ENCODE results near the gene TIMM44.
A peak's percentile ranks its signal among the peaks of the same experiment; 100 is the strongest.
"Not testable (repeated sequence)": the region's sequence is repeated elsewhere in the genome, so short reads cannot be mapped to it uniquely, and the experiment has no call there.

The TIMM44 gene

DNA sequence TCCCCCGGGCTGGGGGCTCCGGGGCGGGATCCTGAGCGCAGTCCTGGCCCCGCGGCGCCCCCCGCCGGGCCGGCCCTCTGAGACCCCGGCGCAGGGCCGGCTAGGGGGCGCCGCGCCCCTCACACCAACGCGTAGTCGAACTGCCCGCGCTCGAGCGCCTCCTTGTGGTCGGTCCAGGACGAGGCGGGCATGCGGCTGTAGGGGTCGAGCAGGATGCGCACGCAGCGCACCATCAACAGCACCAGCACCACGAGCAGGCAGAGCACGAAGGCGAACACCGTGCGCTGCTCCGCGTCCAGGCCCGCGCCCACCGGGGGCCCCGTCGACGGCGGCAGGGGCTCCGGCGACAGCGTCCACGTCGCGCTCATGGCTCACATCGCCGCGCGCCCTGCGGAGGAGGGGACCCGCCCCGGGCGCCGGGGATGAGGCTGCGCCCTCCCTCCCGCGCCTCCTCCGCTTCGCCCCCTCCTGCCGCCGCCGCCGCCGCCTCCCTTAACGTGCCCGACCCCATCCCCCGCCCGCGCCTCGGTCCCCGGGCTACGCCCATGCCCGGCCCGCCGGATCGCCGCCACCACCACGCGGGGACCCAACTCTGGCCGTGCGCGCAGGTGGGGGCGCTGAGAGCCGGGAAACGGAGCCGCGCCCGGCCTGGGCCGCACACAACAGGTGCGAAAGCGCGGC lies 18.2 kb downstream of the TIMM44 start:
- peak; percentile 84 for DNase-seq (ENCODE audit: low spot score)

DNA sequence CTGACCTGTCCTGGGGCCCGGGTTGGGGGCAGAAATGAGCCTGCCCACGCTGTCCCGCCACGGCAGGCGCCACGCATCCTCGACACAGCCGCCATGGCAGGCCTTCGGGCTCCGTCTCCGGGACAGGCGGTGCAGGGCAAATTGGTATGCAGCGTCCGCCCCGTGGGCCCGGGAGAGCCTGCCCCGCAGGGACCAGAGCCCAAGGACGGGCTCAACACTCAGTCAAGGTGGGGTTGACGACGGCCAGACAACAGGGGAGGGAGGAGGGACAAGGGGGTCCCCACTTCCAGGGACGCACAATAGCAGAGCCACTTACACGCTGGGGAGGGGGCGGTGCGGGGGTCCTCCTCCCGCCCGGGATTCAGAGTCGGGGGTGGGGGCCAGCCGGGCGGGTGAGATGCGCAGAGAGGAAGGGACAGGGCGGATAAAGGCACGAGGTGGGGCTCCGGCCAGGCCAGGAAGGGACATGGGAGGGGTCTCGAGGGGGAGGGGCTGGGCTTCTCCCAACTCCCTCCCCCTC lies 18.8 kb downstream of the TIMM44 start:
- no peak for DNase-seq (ENCODE audit: low spot score)

DNA sequence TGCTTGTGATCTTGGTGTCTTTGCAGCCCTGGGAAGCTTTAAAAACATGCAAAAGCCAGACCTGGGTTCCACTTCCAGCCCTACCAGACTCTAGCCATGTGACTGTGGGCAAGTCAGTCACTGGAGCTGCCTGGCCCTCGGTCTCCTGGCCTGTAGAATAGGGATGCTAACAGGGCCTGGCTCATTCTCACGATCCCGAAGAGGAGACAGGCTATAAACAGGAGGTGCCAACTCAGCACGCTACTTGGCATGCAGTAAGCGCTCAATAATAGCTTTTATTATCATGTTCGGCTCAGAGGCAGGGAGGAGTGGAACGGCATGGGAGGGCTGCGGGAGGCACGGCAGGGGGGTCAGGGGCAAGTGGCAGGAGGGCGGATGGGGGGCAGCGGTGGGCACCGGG lies 19.2 kb downstream of the TIMM44 start:
- DNase-seq (ENCODE audit: low spot score): no peak

DNA sequence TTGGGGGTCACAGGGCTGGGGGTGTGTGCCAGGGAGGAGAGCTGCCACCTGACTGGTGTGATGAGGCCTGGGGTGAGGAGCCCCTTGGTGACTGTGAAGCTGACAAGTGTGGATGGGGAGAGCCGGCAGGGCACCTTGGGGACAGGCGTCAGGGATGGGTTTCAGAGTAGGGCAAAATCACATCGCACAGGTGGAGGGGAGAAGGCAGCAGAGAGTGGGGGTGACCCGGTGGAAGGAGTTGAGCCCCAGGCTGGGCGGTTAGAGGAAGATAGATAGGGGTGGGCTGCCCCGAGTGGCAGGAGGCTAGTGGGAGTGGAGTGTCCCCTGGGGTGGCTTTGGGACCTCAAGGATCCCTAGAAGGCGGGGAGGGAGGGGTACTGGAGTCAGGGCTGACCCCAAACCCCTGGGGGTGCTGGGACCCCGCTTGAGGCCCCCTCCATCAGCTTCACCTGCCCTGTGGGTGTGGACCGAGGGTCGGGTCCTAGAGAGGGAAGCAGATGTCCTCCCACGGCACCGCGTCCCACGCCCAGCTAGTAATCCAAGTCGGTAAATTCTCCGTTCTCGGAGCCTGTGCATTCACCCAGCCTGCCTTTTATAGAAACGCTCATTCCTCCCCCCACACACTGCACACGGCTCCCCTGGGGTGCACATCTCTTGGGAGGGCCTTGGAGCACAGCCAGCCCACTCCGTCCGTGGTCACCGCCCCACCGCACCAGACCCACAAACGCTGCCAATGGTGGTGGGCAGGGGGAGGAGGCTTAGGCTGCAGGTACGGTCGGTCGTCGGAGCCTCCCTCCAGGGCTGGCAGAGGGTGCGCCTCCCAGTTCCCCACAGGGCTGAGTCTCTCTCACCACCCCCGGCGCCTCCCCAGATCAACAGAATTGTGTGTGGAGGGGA lies 19.9 kb downstream of the TIMM44 start:
- DNase-seq (ENCODE audit: low spot score): no peak

DNA sequence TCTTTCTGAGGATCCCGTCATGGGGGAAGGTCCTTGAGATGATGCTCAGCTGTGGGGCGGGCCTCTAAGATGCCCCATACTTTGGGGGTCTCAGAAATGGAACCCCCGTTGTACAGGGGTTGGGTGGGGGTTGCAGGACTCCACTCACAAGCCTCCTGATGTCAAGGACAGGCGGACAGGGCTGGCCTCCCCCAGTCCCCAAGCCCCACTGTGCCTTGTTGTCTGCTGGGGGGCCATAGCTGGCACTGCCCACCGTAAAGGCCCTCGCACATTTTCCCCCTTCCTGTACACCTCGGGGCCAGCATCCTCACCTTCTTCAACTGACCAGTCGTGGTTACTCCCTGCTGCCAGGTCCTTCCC lies 20.6 kb downstream of the TIMM44 start:
- no peak for DNase-seq (ENCODE audit: low spot score)

DNA sequence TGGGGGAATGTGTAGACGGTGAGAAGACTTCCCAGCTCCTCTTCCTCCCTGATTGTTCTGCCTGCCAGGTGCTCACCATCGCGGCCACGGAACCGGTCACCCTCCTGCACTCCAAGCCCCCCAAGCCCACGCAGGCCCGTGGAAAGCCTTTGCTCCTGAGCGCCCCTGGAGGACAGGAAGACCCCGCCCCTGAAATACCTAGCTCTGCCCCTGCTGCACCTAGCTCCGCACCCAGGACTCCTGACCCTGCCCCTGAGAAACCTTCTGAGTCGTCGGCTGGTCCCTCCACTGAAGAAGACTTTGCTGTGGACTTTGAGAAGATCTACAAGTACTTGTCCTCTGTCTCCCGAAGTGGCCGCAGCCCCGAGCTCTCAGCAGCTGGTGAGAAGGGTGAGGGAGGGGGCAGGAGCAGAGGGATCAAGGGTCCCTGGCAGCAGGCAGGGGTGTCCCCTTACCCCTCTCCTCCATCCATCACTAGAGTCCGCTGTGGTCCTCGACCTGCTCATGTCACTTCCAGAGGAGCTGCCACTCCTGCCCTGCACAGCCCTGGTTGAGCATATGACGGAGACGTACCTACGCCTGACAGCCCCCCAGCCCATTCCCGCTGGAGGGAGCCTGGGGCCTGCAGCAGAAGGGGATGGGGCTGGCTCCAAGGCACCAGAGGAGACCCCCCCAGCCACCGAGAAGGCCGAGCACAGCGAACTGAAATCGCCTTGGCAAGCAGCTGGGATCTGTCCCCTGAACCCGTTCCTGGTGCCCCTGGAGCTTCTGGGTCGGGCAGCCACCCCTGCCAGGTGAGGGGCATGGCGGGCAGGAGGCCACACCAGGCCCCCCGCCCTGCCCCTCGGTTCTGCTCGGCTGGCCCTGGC lies 21.3 kb downstream of the TIMM44 start:
- no peak for DNase-seq (ENCODE audit: low spot score)

DNA sequence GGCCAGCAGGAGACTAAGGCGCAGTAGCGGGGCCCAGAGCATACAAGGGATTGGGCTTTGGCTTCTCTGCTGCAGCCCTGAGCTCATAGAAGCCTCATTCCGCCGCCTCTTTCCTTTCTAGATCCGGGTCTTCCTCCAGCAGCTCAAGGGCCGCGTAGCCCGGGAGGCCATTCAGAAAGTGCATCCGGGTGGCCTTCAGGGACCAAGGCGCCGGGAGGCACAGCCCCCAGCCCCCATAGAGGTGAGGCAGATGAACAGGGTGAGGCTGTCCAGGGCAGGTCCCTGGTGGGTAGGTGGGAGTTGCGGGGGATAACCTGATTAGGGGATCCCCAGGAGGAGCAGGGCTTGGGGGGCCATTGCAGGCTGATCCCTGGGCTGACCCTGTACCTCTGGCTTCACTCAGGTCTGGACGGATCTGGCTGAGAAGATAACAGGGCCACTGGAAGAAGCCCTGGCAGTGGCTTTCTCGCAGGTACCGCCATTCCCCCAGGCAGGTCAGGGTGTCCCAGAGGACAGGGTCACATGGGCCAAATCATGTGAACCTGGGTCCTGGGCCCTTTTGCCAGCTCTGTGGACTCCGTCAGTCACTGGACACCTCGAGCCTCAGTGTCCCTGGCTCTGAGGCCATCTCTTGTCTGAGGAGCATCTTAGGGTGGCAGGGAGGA lies 22.0 kb downstream of the TIMM44 start:
- DNase-seq (ENCODE audit: low spot score): no peak

DNA sequence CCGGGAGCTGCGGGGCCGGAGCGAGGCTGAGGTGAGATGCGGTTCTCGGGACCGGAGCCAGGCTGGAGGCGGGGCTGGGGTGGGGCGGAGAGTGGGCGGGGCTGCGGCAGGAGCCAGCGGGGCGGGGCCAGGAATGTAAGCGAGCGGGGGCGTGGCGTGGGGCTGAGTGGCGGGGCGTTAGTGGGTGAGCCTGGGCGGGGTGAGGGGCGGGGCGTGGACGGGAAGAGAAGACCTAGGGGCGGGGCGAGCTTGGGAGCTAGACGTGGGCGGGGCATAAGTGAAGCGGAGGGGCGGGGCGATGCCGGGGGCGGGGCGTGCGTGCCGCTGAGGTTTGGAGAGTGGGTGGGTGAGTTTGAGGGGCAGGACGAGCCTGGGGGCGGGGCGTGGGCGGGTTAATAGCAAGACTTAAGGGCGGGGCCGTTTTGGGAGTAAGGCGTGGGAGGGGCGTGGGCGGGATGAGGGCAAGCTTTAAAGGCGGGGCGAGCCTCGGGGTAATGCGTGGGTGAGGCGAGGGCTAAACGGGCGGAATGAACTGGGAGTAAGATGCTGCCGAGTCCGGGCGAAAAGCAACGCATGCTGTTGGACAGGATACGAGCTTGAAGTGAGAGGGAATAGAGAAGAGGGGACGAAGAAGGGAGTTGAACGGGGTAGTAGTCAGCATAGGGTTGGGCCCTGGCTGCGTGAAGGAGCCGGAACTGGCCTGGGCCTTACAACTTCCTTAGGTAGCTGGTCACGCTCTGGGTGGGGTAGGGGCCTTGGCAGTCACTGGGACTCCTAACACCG lies 22.8 kb downstream of the TIMM44 start:
- peak; percentile 83 for DNase-seq (ENCODE audit: low spot score)

DNA sequence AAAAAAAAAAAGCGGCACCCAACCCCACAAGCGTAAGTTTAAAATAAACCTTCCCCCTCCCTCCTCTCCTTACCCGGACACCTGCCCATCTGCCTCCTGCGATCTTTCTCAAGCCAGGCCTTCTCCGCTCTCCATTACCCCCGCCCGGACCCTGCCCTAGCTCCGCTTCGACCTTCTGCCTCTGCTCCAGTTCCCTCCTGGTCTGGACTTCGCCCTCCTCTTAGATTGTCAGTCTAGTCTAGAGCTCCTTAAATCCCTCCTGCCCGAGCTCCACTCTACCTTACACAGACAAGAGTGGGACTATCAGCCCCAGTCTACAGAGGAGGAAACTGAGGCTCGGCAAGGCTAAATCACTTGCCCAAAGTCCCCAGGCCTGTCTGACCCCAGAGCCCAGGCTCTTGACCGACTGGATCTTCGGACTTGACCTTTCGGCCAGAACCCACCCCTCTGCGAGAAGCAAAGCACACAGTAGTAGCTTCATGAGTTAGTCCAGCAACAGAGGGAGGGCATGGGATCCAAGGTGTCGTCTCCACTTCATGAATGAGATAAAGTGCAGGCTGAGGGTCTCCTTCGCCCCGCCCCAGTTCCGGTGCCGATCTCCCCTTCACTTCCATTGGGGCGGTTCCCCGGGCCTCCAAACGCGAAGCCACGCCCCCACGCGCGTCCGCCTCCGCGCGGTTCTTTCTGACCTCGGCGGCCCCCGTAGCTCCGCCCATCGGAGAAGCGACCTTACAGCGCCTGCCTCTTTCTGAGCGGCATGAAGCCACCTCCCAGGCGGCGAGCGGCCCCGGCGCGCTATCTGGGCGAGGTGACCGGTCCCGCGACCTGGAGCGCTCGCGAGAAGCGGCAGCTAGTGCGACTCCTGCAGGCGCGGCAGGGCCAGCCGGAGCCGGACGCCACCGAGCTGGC lies 23.6 kb downstream of the TIMM44 start, which contains the start of gene SNAPC2:
Gene SNAPC2, plus strand, starts transcription at position 729 of the 909 bp plus-strand sequence. Its CDS starts 29 bp downstream, at position 758.
- DNase-seq (ENCODE audit: low spot score): peak; percentile 85

DNA sequence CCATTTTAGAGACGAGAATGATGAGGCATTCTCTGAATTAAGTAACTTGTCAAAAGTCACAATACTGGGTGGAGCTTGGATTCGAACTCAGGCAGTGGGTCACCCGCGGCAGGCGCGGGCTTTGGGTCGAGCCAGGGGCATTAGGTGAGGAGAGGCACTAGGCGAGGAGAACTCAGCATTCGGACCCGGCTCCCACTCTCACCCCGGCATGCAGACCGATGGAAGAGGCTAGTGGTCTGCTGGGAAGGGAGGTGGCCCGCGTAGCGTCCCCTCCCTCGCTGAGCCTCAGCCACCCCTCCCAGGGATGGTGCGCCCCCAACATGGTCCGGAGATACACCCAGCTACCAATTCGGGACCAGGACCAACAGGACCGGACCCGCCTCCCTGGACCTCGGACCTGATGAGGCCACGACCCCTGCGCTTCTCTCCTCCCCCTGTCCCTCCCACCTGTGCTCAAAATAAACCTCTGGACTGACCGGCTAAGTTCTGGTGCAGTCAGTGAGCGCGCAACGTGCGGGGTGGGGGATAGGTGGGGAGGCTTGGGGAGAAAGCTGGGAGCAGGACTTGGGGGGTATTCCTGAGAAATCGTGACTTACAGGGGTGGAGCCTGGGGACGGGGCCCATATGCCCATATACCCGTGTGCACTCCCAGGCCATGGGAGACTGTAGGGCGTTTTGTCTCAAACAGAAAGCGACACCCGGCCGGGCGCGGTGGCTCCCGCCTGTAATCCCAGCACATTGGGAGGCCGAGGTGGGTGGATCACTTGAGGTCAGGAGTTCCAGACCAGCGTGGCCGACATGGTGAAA lies 24.6 kb downstream of the TIMM44 start:
- no peak for DNase-seq (ENCODE audit: low spot score)

DNA sequence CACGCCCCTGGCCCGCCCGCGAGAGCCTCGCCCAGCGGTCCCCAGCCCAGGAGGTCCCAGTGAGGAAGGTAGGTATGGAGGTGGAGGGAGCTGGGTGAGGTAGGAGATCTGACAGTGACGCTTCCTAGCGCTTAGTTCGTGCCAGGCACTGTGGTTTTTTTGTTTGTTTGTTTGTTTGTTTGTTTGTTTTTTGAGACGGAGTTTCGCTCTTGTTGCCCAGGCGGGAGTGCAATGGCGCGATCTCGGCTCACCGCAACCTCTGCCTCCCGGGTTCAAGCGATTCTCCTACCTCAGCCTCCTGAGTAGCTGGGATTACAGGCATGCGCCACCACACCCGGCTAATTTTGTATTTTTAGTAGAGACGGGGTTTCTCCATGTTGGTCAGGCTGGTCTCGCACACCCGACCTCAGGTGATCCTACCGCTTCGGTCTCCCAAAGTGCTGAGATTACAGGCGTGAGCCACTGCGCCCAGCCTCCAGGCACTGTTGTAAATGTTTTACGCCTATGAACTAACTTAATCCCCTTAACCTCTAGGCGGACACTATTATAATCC lies 25.3 kb downstream of the TIMM44 start:
- DNase-seq (ENCODE audit: low spot score): not testable (repeated sequence)

DNA sequence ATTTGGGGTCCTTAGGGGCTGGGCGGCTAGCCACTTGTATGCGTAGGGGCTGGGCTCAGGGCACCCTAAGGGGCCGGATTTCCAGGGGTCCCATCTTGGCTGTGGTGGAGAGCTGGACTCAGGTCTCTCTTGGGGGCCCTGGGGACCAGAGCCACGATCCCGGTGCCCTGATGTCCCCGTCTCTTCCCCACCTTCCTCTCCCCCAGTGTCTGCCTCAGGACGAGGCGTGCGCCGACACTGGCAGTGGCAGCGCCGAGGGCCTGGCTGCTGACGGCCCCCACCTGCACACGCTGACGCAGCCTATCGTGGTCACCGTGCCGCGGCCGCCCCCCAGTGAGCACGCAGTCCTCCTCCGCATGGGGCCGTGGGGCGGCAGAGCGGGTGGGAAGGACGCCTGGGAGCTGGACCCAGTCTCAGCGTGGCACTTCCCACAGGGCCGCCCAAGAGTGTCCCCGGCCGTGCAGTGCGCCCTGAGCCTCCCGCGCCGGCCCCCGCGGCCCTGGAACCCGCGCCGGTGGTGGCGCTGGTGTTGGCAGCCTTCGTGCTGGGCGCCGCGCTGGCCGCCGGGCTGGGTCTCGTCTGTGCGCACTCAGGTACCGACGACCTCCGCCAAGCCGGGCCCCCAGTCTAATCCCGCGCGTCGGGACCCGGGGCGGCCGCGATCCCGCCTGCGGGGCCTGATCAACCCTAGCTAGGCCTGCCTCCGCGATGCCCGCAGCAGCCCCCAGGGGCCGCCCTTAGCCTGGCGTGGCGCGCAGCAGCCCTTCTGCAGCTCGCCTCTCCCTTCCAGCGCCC lies 26.0 kb downstream of the TIMM44 start:
- peak; percentile 84 for DNase-seq (ENCODE audit: low spot score)

DNA sequence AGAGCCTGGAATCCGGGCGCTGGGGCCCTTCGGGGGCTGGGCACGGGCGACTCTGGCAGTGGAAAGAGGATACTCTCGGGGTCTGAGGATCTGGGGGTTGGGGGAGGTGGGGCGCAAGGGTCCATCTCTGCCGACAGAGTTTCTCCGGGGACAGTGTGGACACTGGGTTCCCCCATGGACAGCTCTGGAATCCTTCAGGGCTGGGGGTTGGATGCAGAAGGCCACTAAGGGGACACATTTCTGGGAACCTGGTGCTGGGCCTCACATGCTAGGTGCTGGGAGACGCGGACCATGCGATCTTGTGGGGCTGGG lies 26.6 kb downstream of the TIMM44 start:
- no peak for DNase-seq (ENCODE audit: low spot score)

DNA sequence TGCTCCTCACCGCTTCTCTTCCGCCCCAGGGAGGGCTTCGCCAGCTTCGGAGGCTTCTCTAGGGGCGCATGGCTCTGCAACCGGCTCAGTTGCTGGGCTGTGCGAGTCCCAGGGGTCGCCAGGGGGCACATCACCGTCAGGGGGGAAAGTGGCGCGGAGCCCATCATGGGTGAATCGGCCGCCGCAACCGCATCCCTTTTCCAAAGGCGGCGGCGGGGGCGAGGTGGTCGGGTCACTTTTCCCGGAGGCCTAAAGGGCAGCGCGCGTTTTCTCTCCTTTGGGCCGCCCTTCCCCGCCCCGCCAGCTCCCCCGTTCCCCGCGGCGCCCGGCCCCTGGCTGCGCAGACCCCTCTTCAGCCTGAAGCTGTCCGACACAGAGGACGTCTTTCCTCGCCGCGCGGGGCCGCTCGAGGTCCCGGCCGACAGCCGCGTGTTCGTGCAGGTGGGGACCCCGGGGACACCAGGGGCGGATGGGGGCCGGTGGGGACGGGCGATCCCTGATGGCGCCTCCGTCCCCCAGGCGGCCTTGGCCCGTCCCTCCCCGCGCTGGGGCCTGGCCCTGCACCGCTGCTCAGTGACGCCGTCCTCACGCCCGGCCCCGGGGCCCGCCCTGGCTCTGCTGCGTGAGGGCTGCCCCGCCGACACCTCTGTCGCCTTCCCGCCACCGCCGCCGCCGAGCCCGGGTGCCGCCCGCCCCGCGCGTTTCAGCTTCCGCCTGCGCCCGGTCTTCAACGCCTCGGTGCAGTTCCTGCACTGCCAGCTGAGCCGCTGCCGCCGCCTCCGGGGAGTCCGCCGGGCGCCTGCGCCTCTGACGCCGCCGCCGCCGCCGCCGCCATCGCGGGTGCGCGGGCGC lies 27.1 kb downstream of the TIMM44 start:
- DNase-seq (ENCODE audit: low spot score): peak; percentile 68

DNA sequence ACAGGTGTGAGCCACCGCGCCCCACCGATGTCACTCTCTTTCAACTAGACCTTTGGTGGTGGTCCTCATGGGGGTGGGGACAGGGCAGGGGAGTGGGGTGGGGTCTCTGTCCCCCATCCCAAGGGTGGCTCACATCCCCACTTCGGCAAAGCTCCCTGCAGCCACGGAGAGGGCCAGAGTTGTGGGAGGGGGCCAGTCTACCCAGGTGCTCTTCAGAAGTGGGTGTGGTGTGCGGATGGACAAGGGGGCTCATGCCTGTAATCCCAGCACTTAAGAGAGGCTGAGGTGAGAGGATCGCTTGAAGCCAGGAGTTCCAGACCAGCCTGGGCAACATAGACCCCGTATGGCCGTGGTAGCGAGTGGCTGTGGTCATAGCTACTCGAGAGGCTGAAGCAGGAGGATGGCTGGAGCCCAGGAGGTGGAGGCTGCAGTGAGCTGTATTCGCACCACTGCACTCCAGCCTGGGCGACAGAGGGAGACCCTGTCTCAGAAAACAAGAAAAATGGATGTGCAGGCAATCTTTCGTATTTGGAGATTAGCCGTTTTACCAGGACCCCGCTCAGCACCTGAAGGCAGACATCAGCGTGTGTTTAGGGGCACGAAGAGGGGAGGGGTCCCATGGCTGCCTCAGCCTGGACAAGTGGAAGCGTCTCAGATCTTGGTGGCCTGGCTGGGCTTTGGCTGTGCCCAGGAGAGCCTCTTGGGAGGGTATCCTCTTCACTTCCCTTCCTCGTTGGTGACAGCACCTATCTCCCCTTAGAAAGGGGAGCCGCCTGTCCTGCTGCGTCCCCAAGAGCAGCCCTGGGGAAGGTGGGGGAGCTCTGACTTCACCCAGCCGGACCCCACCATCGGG lies 28.0 kb downstream of the TIMM44 start:
- no peak for DNase-seq (ENCODE audit: low spot score)

DNA sequence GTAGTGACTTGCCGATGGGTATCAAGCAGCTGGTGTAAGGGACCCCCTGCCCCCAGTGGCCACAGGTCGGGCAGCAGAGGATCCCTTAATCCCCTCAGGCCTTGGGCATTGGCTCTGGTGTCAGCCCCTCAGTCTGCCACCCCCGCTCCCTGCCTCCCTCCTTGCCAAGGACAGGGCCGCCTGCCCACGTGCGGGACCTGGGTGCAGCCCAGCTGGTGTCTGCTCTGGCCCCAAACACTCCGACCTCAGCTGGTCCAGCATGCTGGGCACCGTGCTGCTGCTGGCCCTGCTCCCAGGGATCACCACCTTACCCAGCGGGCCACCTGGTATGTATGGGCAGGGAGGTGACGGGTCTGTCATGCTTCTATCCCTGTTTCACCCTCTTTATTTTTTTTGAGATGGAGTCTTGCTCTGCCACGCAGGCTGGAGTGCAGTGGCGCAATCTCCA lies 28.8 kb downstream of the TIMM44 start, which contains the start of gene TGFBR3L:
Gene TGFBR3L, plus strand, starts transcription at position 233 of the 448 bp plus-strand sequence.
- no peak for DNase-seq (ENCODE audit: low spot score)
